M059J (cell line): ENCODE data around the gene SEC63. TPM values are rescaled to one million over a fixed set of nuclear protein-coding genes. Genes with fewer than 3 reads are reported as not detected.
"Not testable (repeated sequence)": the region's sequence is repeated elsewhere in the genome, so short reads cannot be mapped to it uniquely, and the experiment has no call there.

Experiments used
- DNase-seq: peaks from one replicate; pipeline ENCODE4 v3.0.0-alpha.2; 2012; ENCODE audit warnings: low read depth
- total RNA-seq: library from RNA; depleted of rRNA; stranded (reverse); fragments of >200 nt; shearing (Covaris generic); gene quantifications from 2 replicates; pipeline ENCODE4 v1.2.3, GENCODE V29; 2014

SEC63 gene
- total RNA-seq, 1 experiment from 2014 or later: 22.9 TPM

- no peak for DNase-seq
These were observed 15.6 kb upstream of the SEC63 start for GRCh38 chr6:107973594-107973993.

- DNase-seq: no peak
These were observed 14.5 kb upstream of the SEC63 start for GRCh38 chr6:107972413-107973096.

- no peak for DNase-seq
These were observed 13.2 kb upstream of the SEC63 start for GRCh38 chr6:107971181-107971580.

GRCh38 chr6:107970255-107970654 lies 12.2 kb upstream of the SEC63 start:
- DNase-seq: no peak

GRCh38 chr6:107968081-107968480 lies 10.1 kb upstream of the SEC63 start:
- DNase-seq: no peak

- peak; percentile 86 for DNase-seq
These were observed 7.7 kb upstream of the SEC63 start for GRCh38 chr6:107965746-107966145.

GRCh38 chr6:107962723-107963122 lies 4.7 kb upstream of the SEC63 start:
- no peak for DNase-seq

GRCh38 chr6:107959392-107959791 lies 1.4 kb upstream of the SEC63 start:
- no peak for DNase-seq

GRCh38 chr6:107958689-107959362 lies 818 bp upstream of the SEC63 start:
- not testable (repeated sequence) for DNase-seq

- peak; percentile 73 for DNase-seq
These were observed 600 bp downstream of the SEC63 start for GRCh38 chr6:107957308-107957908.

- peak; percentile 38 for DNase-seq
These were observed 1.3 kb downstream of the SEC63 start for GRCh38 chr6:107956586-107957307.

GRCh38 chr6:107956181-107956580 lies 1.8 kb downstream of the SEC63 start:
- no peak for DNase-seq

- DNase-seq: not testable (repeated sequence)
These were observed 4.1 kb downstream of the SEC63 start for GRCh38 chr6:107953858-107954414.

- DNase-seq: no peak
These were observed 14.2 kb downstream of the SEC63 start for GRCh38 chr6:107943626-107944439.

- no peak for DNase-seq
These were observed 15.9 kb downstream of the SEC63 start for GRCh38 chr6:107942142-107942541.

- no peak for DNase-seq
These were observed 16.4 kb downstream of the SEC63 start for GRCh38 chr6:107941627-107942026.

- DNase-seq: no peak
These were observed 16.8 kb downstream of the SEC63 start for GRCh38 chr6:107941199-107941598.

- DNase-seq: not testable (repeated sequence)
These were observed 21.1 kb downstream of the SEC63 start for GRCh38 chr6:107936910-107937292.

GRCh38 chr6:107936162-107936909 lies 21.7 kb downstream of the SEC63 start:
- DNase-seq: no peak

- not testable (repeated sequence) for DNase-seq
These were observed 23.8 kb downstream of the SEC63 start for GRCh38 chr6:107934229-107934628.
